Upper lobe of left lung (tissue), 6 donors: Measurements from ENCODE around the gene ZNF621. TPM values are rescaled to one million over a fixed set of nuclear protein-coding genes. Genes with fewer than 3 reads are reported as not detected.

Source experiments
- ATAC-seq, 2 donors: fragments of 200-7000 bp; cut with Tn5 transposase; one replicate each; pipeline ENCODE4 v1.9.1; 2022; ENCODE audit warnings: mild to moderate bottlenecking in 2 of 2, moderate library complexity in 2 of 2; ENCODE audit not compliant: low FRiP score in 2 of 2
- DNase-seq, 2 donors: peaks; one replicate each; pipeline ENCODE4 v3.0.0-alpha.2; 2019 to 2020
- H3K27ac ChIP-seq, 4 donors: fragments of 200-600 bp; sonication (generic); one replicate each; pipeline ENCODE4 v1.5.1; 2016 to 2019
- H3K27me3 ChIP-seq, 4 donors: fragments of 200-600 bp; sonication (generic); one replicate each; pipeline ENCODE4 v1.5.1; 2017 to 2019
- H3K36me3 ChIP-seq, 4 donors: fragments of 200-600 bp; sonication (generic); one replicate each; pipeline ENCODE4 v1.5.1; 2016 to 2019
- H3K4me1 ChIP-seq, 4 donors: fragments of 200-600 bp; sonication (generic); one replicate each; pipeline ENCODE4 v1.5.1; 2018 to 2019
- H3K4me3 ChIP-seq, 4 donors: fragments of 200-600 bp; sonication (generic); one replicate each; pipeline ENCODE4 v1.5.1; 2017 to 2019; ENCODE audit warnings: mild to moderate bottlenecking in 2 of 4, moderate library complexity in 1 of 4
- H3K9me3 ChIP-seq, 4 donors: fragments of 200-600 bp; sonication (generic); one replicate each; pipeline ENCODE4 v1.5.1; 2018 to 2019
- EP300 ChIP-seq, 4 donors: sonication (generic); formaldehyde crosslinking; IDR thresholded peaks; one replicate each; pipeline ENCODE4 v1.5.1; 2017; ENCODE audit warnings: antibody characterized with exemption in 4 of 4, control low read depth in 2 of 4
- POLR2A ChIP-seq, 4 donors: fragments of 450-650 bp; IDR thresholded peaks; one replicate each; pipeline ENCODE4 v1.5.1; 2016 to 2017; ENCODE audit warnings: antibody characterized with exemption in 4 of 4, mild to moderate bottlenecking in 2 of 4
- POLR2AphosphoS5 ChIP-seq, 2 donors: sonication (generic); formaldehyde crosslinking; IDR thresholded peaks; one replicate each; pipeline ENCODE4 v1.5.1; 2017; ENCODE audit warnings: antibody characterized with exemption in 2 of 2
- WGBS, 2 donors: methylation state at CpG; one replicate each; pipeline ENCODE4 v1.1.5; 2017 to 2018; 5-methylcytosine and 5-hydroxymethylcytosine counted together
- total RNA-seq, 6 donors: library from RNA; depleted of rRNA in 4 of 6; stranded (reverse); fragments of >200 nt in 4 of 6; gene quantifications; one replicate each; pipeline versions ENCODE4 v1.1.0 to v1.2.1, GENCODE V29; 2016 to 2021
- TF ChIP-seq, protein P1 (sequence below), 6 experiments: fragments of 450-650 bp in 4 of 6; fragments of 200-600 bp in 2 of 6; sonication (generic) in 2 of 6; IDR thresholded peaks; one replicate each; pipeline ENCODE4 v1.5.1; 2016 to 2019; ENCODE audit warnings: antibody characterized with exemption in 6 of 6
- donor health status: DM: no; HTN: no; CAD: no; lungs with moderate emphysema.
- donor health status: DM: no; HTN: yes; CAD: no; lungs with severe emphysema.

Gene ZNF621
- total RNA-seq, 6 donors from 2014 or later, result 14.3 to 39.8 (median 17.6) TPM

DNA sequence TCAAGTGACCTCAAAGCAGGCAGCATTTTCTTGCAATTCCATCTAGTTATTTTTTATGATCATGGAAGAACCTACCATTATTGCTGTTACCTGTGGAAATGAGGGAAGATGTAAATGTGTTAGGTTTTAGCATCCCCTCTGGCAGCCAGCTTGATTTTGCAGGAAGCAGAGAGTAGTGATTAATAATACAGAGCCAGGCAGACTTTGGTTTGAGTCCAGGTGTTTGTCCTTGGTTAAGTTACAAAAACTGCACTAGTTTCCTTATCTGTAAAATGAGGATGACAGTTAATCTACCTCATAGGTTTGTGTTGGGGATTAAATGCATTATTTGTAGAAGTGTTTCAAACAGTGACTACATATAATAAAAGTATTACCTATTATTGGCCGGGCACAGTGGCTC, 6.7 kb upstream of the ZNF621 start:
- Histone ChIP-seq H3K27ac (no peak overlapping the region), H3K9me3 (no peaks in the 10 kb centered on the region), H3K27me3 (no peaks in the 10 kb centered on the region), H3K4me1 (no peaks in the 10 kb centered on the region), H3K4me3 (no peak overlapping the region), H3K36me3 (peaks cover 4 to 20% (median 14%) of the 10 kb centered on the region in 4 donors)
- ATAC-seq (no peak), DNase-seq (no peak)
- WGBS, 2 donors, result 89% methylated on average over 1 of the region's 1 CpG
- no peak for TF ChIP-seq POLR2A (IDR thresholded peaks at IDR 0.05)

DNA sequence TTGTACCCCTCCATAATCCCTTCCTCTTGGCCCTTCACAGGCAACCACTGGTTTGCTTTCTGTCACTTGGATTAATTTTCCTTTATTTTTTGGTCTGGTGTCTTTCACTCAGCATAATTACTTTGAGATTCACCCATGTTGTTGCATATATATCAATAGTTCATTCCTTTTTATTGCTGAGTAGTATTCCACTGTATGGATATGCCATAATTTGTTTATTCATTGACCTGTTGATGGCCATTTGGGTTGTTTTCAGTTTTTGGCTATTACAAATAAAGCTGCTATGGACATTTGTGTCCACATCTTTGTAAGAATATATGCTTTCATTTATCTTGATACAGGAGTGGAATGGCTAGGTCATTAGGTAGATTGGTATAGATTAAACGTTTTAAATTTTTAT, 5.9 kb upstream of the ZNF621 start:
- ATAC-seq (no peak), DNase-seq (no peak)
- H3K9me3 ChIP-seq, result no peaks in the 10 kb centered on the region
- H3K27ac ChIP-seq, result no peak overlapping the region
- H3K27me3 ChIP-seq, result no peaks in the 10 kb centered on the region
- peaks cover 4 to 19% (median 13%) of the 10 kb centered on the region in 4 donors for H3K36me3 ChIP-seq
- 92 to 100% methylated on average over 1 of the region's 1 CpG for WGBS, 2 donors
- no peak overlapping the region for H3K4me3 ChIP-seq
- peaks cover 0 to 2% (median 0%) of the 10 kb centered on the region in 4 donors for H3K4me1 ChIP-seq
- TF ChIP-seq EP300 (IDR thresholded peaks at IDR 0.05) (no peak), POLR2AphosphoS5 (IDR thresholded peaks at IDR 0.05) (no peak)
- TF ChIP-seq, protein P1, sequence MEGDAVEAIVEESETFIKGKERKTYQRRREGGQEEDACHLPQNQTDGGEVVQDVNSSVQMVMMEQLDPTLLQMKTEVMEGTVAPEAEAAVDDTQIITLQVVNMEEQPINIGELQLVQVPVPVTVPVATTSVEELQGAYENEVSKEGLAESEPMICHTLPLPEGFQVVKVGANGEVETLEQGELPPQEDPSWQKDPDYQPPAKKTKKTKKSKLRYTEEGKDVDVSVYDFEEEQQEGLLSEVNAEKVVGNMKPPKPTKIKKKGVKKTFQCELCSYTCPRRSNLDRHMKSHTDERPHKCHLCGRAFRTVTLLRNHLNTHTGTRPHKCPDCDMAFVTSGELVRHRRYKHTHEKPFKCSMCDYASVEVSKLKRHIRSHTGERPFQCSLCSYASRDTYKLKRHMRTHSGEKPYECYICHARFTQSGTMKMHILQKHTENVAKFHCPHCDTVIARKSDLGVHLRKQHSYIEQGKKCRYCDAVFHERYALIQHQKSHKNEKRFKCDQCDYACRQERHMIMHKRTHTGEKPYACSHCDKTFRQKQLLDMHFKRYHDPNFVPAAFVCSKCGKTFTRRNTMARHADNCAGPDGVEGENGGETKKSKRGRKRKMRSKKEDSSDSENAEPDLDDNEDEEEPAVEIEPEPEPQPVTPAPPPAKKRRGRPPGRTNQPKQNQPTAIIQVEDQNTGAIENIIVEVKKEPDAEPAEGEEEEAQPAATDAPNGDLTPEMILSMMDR (IDR thresholded peaks at IDR 0.05), result no peak

DNA sequence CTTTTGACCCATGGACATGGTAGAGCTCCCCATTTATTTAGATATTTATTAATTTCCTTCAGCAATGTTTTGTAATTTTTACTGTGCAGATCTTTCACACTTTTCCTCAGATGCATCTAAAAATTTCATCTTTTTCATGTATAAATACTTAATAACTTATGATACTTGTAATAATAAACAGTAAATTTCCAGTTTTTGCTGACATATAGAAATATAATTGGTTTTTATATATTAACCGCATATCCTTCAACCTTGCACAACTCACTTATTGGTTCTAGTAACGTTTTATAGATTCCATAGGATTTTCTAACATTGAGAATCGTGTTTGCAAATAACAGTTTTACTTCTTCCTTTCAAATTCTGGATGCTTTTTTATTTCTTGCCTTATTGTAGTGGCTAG, 3.5 kb upstream of the ZNF621 start:
- no peak overlapping the region for H3K4me3 ChIP-seq
- ATAC-seq (no peak), DNase-seq (no peak)
- peaks cover 2 to 7% (median 4%) of the 10 kb centered on the region in 4 donors for H3K36me3 ChIP-seq
- no peak overlapping the region for H3K27ac ChIP-seq
- TF ChIP-seq, protein P1 (IDR thresholded peaks at IDR 0.05), result no peak
- TF ChIP-seq POLR2AphosphoS5 (IDR thresholded peaks at IDR 0.05) (no peak), EP300 (IDR thresholded peaks at IDR 0.05) (no peak), POLR2A (IDR thresholded peaks at IDR 0.05) (no peak)
- WGBS, 2 donors, result 83 to 94% methylated on average over 3 of the region's 3 CpGs
- H3K4me1 ChIP-seq, result peaks cover 10 to 16% (median 11%) of the 10 kb centered on the region in 4 donors
- H3K9me3 ChIP-seq, result no peaks in the 10 kb centered on the region
- H3K27me3 ChIP-seq, result no peaks in the 10 kb centered on the region

DNA sequence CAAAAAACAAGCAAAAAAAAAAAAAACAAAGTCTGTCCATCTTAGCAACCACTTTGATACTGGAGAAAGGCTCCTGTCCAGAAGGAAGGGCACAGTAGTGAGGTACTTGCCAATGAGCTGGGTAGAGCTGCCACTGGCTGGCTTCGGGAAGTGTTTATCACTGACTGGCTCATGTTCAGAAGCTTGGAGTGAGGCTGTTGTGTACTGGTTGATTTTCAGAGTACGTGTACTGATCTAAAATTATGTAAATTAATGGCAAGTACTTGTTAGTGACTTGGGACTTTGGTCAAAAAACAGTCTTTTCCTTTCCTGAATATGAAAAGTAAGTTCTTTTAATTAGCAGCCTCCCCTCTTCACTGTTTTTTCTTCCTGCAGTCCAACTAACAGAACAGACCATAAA, 979 bp upstream of the ZNF621 start:
- Histone ChIP-seq H3K27ac (peak overlapping the region in 3 of 4 donors; percentile 91 to 94 (median 91)), H3K27me3 (no peaks in the 10 kb centered on the region), H3K4me3 (no peak overlapping the region), H3K36me3 (peaks cover under 1 to 18% (median 4%) of the 10 kb centered on the region in 4 donors), H3K4me1 (peaks cover 10 to 18% (median 13%) of the 10 kb centered on the region in 4 donors), H3K9me3 (no peaks in the 10 kb centered on the region)
- DNase-seq, result no peak
- WGBS, 2 donors, result 61 to 65% methylated on average over 2 of the region's 2 CpGs
- ATAC-seq, result no peak
- TF ChIP-seq POLR2A (IDR thresholded peaks at IDR 0.05) (no peak), EP300 (IDR thresholded peaks at IDR 0.05) (no peak), POLR2AphosphoS5 (IDR thresholded peaks at IDR 0.05) (no peak)
- TF ChIP-seq, protein P1 (IDR thresholded peaks at IDR 0.05), result no peak

DNA sequence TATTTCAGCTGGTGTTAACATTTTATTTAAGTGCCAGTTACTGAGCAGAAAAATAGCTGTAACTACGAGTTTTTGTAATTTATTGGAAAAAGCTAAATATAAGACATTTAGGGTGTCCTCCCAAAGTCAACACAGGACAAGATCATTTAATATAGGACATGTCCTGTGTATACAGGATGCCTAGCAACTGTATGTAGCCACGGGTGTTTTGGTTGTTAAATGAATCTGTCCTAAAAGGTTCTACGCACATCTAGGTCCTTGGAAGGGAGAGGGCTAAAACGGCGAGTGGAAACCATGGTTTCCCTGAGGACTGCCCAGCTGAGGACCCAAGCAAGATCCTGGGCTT, 565 bp upstream of the ZNF621 start:
- peak overlapping the region; percentile 91 to 94 (median 91) for H3K27ac ChIP-seq
- DNase-seq (no peak), ATAC-seq (no peak)
- H3K27me3 ChIP-seq, result no peaks in the 10 kb centered on the region
- no peaks in the 10 kb centered on the region for H3K9me3 ChIP-seq
- TF ChIP-seq, protein P1 (IDR thresholded peaks at IDR 0.05), result no peak
- no peak for TF ChIP-seq EP300 (IDR thresholded peaks at IDR 0.05)
- no peak for TF ChIP-seq POLR2AphosphoS5 (IDR thresholded peaks at IDR 0.05)
- TF ChIP-seq POLR2A (IDR thresholded peaks at IDR 0.05), result no peak
- H3K4me1 ChIP-seq, result peaks cover 10 to 18% (median 13%) of the 10 kb centered on the region in 4 donors
- H3K4me3 ChIP-seq, result peak overlapping the region; percentile 40 to 86 (median 71)
- WGBS, 2 donors, result 25 to 38% methylated on average over 5 of the region's 5 CpGs
- peaks cover 5 to 21% (median 8%) of the 10 kb centered on the region in 4 donors for H3K36me3 ChIP-seq
